H1 (cell line): ENCODE results near the gene ITGA5. TPM values are rescaled to one million over a fixed set of nuclear protein-coding genes. Genes with fewer than 3 reads are reported as not detected.

Experiments
- CTCF ChIA-PET: fragments of 300-600 bp; sonication (Branson Sonifier 250); formaldehyde crosslinking; loops from one replicate; lab custom pipeline; 2021; ENCODE audit not compliant: partially characterized antibody; lab: Charles Lee
- POLR2A ChIA-PET: fragments of 300-600 bp; sonication (Branson Sonifier 250); formaldehyde crosslinking; loops from one replicate; lab custom pipeline; 2021; ENCODE audit warnings: inconsistent platforms; ENCODE audit not compliant: partially characterized antibody; lab: Charles Lee
- DNase-seq, 2 experiments: peaks; one replicate each; pipeline versions ENCODE4 v3.0.0 to v3.0.0-alpha.2; 2010 to 2022; ENCODE audit warnings: low spot score in 2 of 2, low read depth in 1 of 2, mixed read lengths in 1 of 2
- FAIRE-seq: peaks from 2 replicates; lab custom pipeline; 2011; peaks lifted over from hg19 to GRCh38; lab: Jason Lieb, UNC
- H2AFZ ChIP-seq: 2 replicates; pipeline ENCODE4 v1.8.1; 2012; ENCODE audit warnings: low read length, inconsistent platforms
- H2AK5ac ChIP-seq: 2 replicates; pipeline ENCODE4 v1.6.1; 2013; ENCODE audit warnings: low read depth, low read length
- H2BK120ac ChIP-seq: replicated peaks from 2 replicates; pipeline ENCODE3; 2013; ENCODE audit warnings: low read depth, low read length, inconsistent platforms
- H2BK12ac ChIP-seq: 2 replicates; pipeline ENCODE4 v1.6.1; 2013; ENCODE audit warnings: low read depth, low read length
- H2BK15ac ChIP-seq: 2 replicates; pipeline ENCODE4 v1.6.1; 2013; ENCODE audit warnings: low read length
- H2BK20ac ChIP-seq: 2 replicates; pipeline ENCODE4 v1.6.1; 2013; ENCODE audit warnings: low read length
- H2BK5ac ChIP-seq: 2 replicates; pipeline ENCODE4 v1.6.1; 2013; ENCODE audit warnings: low read depth, low read length
- H3K14ac ChIP-seq: 2 replicates; pipeline ENCODE4 v1.6.1; 2013; ENCODE audit warnings: inconsistent platforms; ENCODE audit not compliant: insufficient read length
- H3K18ac ChIP-seq: 2 replicates; pipeline ENCODE4 v1.6.1; 2013; ENCODE audit warnings: low read length; ENCODE audit errors: extremely low read depth
- H3K23ac ChIP-seq: 2 replicates; pipeline ENCODE4 v1.6.1; 2013; ENCODE audit warnings: inconsistent platforms; ENCODE audit not compliant: insufficient read length
- H3K23me2 ChIP-seq: 2 replicates; pipeline ENCODE4 v1.6.1; 2013; ENCODE audit warnings: low read depth, low read length
- H3K27ac ChIP-seq: 2 replicates; pipeline ENCODE4 v1.6.1; 2011; ENCODE audit warnings: low read depth, low read length, inconsistent platforms
- H3K27me3 ChIP-seq, 4 experiments: replicated peaks in 1 of 4; 1 replicate in 1 of 4; 2 replicates in 3 of 4; pipeline versions ENCODE4 v1.6.1 to v1.8.1; 2011 to 2013; ENCODE audit warnings: low read length in 3 of 4, mild to moderate bottlenecking in 3 of 4, inconsistent platforms in 2 of 4, mixed read lengths in 2 of 4, moderate library complexity in 1 of 4; ENCODE audit not compliant: control insufficient read depth in 3 of 4, insufficient read depth in 3 of 4; ENCODE audit errors: extremely low read depth in 1 of 4
- H3K36me3 ChIP-seq, 4 experiments: 2 replicates each; pipeline versions ENCODE4 v1.6.1 to v1.8.1; 2011 to 2013; ENCODE audit warnings: mild to moderate bottlenecking in 4 of 4, low read length in 3 of 4, moderate library complexity in 2 of 4, control low read depth in 1 of 4, inconsistent platforms in 1 of 4; ENCODE audit not compliant: insufficient read depth in 4 of 4, control insufficient read depth in 2 of 4
- H3K4ac ChIP-seq: replicated peaks from 2 replicates; pipeline ENCODE3; 2013; ENCODE audit warnings: low read length, low read depth, mixed read lengths, inconsistent platforms; ENCODE audit not compliant: insufficient read length
- H3K4me1 ChIP-seq, 4 experiments: replicated peaks in 1 of 4; 1 replicate in 1 of 4; 2 replicates in 3 of 4; pipeline versions ENCODE4 v1.6.1 to v1.8.1; 2011 to 2013; ENCODE audit warnings: low read length in 3 of 4, inconsistent platforms in 2 of 4, mixed read lengths in 1 of 4; ENCODE audit not compliant: insufficient read depth in 4 of 4, control insufficient read depth in 3 of 4
- H3K4me2 ChIP-seq, 2 experiments: 2 replicates each; pipeline versions ENCODE4 v1.6.1 to v1.8.1; 2011 to 2013; ENCODE audit warnings: low read depth in 2 of 2, low read length in 2 of 2, control low read depth in 1 of 2, inconsistent platforms in 1 of 2, mild to moderate bottlenecking in 1 of 2; ENCODE audit not compliant: insufficient read depth in 1 of 2
- H3K4me3 ChIP-seq, 4 experiments: fragments of 200-600, 300-600 bp in 1 of 4; sonication (generic), shearing (Covaris generic), sonication (Bioruptor Twin) in 1 of 4; 2 replicates each; pipeline versions ENCODE4 v1.5.1 to v1.8.1; 2011 to 2016; ENCODE audit warnings: low read length in 4 of 4, low read depth in 3 of 4, control low read depth in 2 of 4, inconsistent platforms in 2 of 4, mild to moderate bottlenecking in 2 of 4, mixed read lengths in 1 of 4, moderate library complexity in 1 of 4; ENCODE audit not compliant: insufficient read depth in 2 of 4; ENCODE audit errors: extremely low read depth in 1 of 4
- H3K56ac ChIP-seq: replicated peaks from 2 replicates; pipeline ENCODE3; 2013; ENCODE audit warnings: low read depth, mild to moderate bottlenecking, mixed read lengths, low read length, inconsistent platforms; ENCODE audit not compliant: insufficient read length
- H3K79me1 ChIP-seq: 2 replicates; pipeline ENCODE4 v1.6.1; 2013; ENCODE audit warnings: low read depth, low read length, control low read depth
- H3K79me2 ChIP-seq, 2 experiments: 2 replicates each; pipeline versions ENCODE4 v1.6.1 to v1.8.1; 2012 to 2013; ENCODE audit warnings: low read length in 2 of 2, mild to moderate bottlenecking in 2 of 2, inconsistent platforms in 1 of 2; ENCODE audit not compliant: insufficient read depth in 2 of 2, control insufficient read depth in 1 of 2
- H3K9ac ChIP-seq, 4 experiments: replicated peaks in 1 of 4; 1 replicate in 1 of 4; 2 replicates in 3 of 4; pipeline versions ENCODE4 v1.6.1 to v1.8.1; 2011 to 2013; ENCODE audit warnings: low read depth in 3 of 4, low read length in 3 of 4, control low read depth in 2 of 4, mild to moderate bottlenecking in 2 of 4, moderate library complexity in 2 of 4, inconsistent platforms in 1 of 4; ENCODE audit errors: extremely low read depth in 1 of 4
- H3K9me3 ChIP-seq, 2 experiments: 2 replicates each; pipeline versions ENCODE4 v1.6.1 to v1.8.1; 2012 to 2013; ENCODE audit warnings: mild to moderate bottlenecking in 2 of 2, moderate library complexity in 2 of 2, control low read depth in 1 of 2, inconsistent platforms in 1 of 2, low read depth in 1 of 2, low read length in 1 of 2, mixed read lengths in 1 of 2; ENCODE audit not compliant: insufficient read depth in 2 of 2
- H4K20me1 ChIP-seq, 2 experiments: replicated peaks in 1 of 2; 2 replicates each; pipeline versions ENCODE3 to v1.8.1; 2011 to 2013; ENCODE audit warnings: inconsistent platforms in 2 of 2, low read length in 2 of 2, mild to moderate bottlenecking in 1 of 2; ENCODE audit not compliant: insufficient read depth in 2 of 2, control insufficient read depth in 1 of 2
- H4K5ac ChIP-seq: 2 replicates; pipeline ENCODE4 v1.6.1; 2013; ENCODE audit warnings: low read length, low read depth, mixed read lengths, inconsistent platforms; ENCODE audit not compliant: insufficient read length
- H4K8ac ChIP-seq: 2 replicates; pipeline ENCODE4 v1.8.0; 2013; ENCODE audit warnings: mild to moderate bottlenecking, moderate library complexity, low read length, inconsistent platforms; ENCODE audit not compliant: insufficient read depth; ENCODE audit errors: extremely low read depth
- H4K91ac ChIP-seq: replicated peaks from 2 replicates; pipeline ENCODE3; 2013; ENCODE audit warnings: low read length, mixed read lengths, inconsistent platforms; ENCODE audit not compliant: insufficient read length
- CHD1 ChIP-seq: IDR thresholded peaks from 2 replicates; pipeline ENCODE4 v1.6.1; 2012; ENCODE audit warnings: low read depth, low read length, improper control_type of control experiment
- FOSL1 ChIP-seq: IDR thresholded peaks from 2 replicates; pipeline ENCODE4 v1.6.1; 2011; ENCODE audit warnings: mild to moderate bottlenecking, low read depth, low read length, moderate library complexity; ENCODE audit not compliant: insufficient read depth
- GTF2F1 ChIP-seq: IDR thresholded peaks from 2 replicates; pipeline ENCODE4 v1.6.1; 2012; ENCODE audit warnings: low read depth, low read length, improper control_type of control experiment, borderline replicate concordance
- KDM4A ChIP-seq: IDR thresholded peaks from one replicate; pipeline ENCODE4 v1.7.1; 2012; ENCODE audit warnings: low read depth, mild to moderate bottlenecking, moderate library complexity, low read length, inconsistent platforms; ENCODE audit not compliant: severe bottlenecking
- PHF8 ChIP-seq: fragments of 200-600 bp; sonication (generic); conservative IDR thresholded peaks from 2 replicates; pipeline ENCODE4 v1.7.1; 2012; ENCODE audit warnings: low read depth, mild to moderate bottlenecking, inconsistent platforms, low read length, moderate library complexity
- RFX5 ChIP-seq: IDR thresholded peaks from 2 replicates; pipeline ENCODE4 v1.6.1; 2011; ENCODE audit warnings: low read depth, low read length, improper control_type of control experiment, borderline replicate concordance
- SP1 ChIP-seq: IDR thresholded peaks from 2 replicates; pipeline ENCODE4 v1.6.1; 2011; ENCODE audit warnings: low read depth, low read length
- WGBS, 2 experiments: shearing (Covaris generic) in 1 of 2; methylation state at CpG; one replicate each; pipeline versions ENCODE4 v1.1.6 to v1.1.7; 2013 to 2015; ENCODE audit warnings: low lambda C conversion rate in 2 of 2, mixed read lengths in 2 of 2, inconsistent platforms in 1 of 2, low coverage in 1 of 2, missing lambda C conversion rate in 1 of 2; ENCODE audit not compliant: insufficient replicate concordance in 2 of 2, insufficient coverage in 1 of 2, insufficient read length in 1 of 2; ENCODE audit errors: extremely low coverage in 1 of 2, missing lambda C conversion rate in 1 of 2; 5-methylcytosine and 5-hydroxymethylcytosine counted together
- polyA plus RNA-seq, 7 experiments: library from polyadenylated mRNA; depleted of rRNA in 3 of 7; stranded (reverse) in 5 of 7; unstranded in 2 of 7; fragments of >200 nt in 5 of 7; fragments of 200-250 nt in 2 of 7; gene quantifications; 1 replicate in 5 of 7; 2 replicates in 1 of 7; 4 replicates in 1 of 7; pipeline versions ENCODE4 v1.2.1 to v1.2.3, GENCODE V29; 2011 to 2013; ENCODE audit warnings: missing spikeins in 2 of 7, mixed read lengths in 2 of 7
- total RNA-seq: library from RNA; stranded (reverse); fragmentation: NEBNext Ultra II Directional; extraction: Animal tissue kit (Norgen Biotek cat#: 25700); gene quantifications from 2 replicates; pipeline ENCODE4 v1.2.1, GENCODE V29; 2021

The ITGA5 gene
- total and polyA plus RNA-seq, 2 of the 8 experiments (the other 6 are each of a cell fraction or from before 2014, with no cell fraction given): 11.6 to 19.4 TPM

GRCh38 chr12:54389607-54390175, 29.4 kb downstream of the ITGA5 start:
- Histone ChIP-seq H3K23ac (no peak overlapping the region), H3K27ac (no peak overlapping the region), H2BK12ac (peak overlapping the region; percentile 95; the same call in 1 of the 2 replicates), H3K4me1 (peaks cover 48 to 67% (median 57%) of the 10 kb centered on the region in 4 experiments), H3K36me3 (no peaks in the 10 kb centered on the region), H3K18ac (peak overlapping the region; percentile 52; the same call in 1 of the 2 replicates), H4K5ac (peak overlapping the region; percentile 10), H3K56ac (no peak overlapping the region), H2BK120ac (no peak overlapping the region), H3K23me2 (peaks cover 14% of the 10 kb centered on the region), H2AFZ (no peak overlapping the region), H3K4me3 (peak overlapping the region; percentile 57 to 96 (median 69); a peak in 5 of 8 replicates), H3K9ac (no peak overlapping the region), H3K79me2 (no peaks in the 10 kb centered on the region), H2BK20ac (0 out of 2 replicates have a peak overlapping the region, but pooled peaks have one; percentile 68), H3K79me1 (0 out of 2 replicates have a peak, but pooled peaks cover 3% of the 10 kb centered on the region), H3K14ac (no peak overlapping the region), H3K4me2 (peak overlapping the region; percentile 76 to 87), H3K9me3 (no peaks in the 10 kb centered on the region), H2AK5ac (peak overlapping the region; percentile 32), H3K27me3 (peaks cover 0 to 4% (median 0%) of the 10 kb centered on the region in 4 experiments; a peak in 2 of 7 replicates), H4K8ac (no peak overlapping the region), H4K20me1 (peaks cover 0 to 4% of the 10 kb centered on the region in 2 experiments), H4K91ac (peak overlapping the region; percentile 50), H3K4ac (no peak overlapping the region), H2BK5ac (peak overlapping the region; percentile 85), H2BK15ac (peak overlapping the region; percentile 88; the same call in 1 of the 2 replicates)
- 79% methylated on average over 5 of the region's 5 CpGs; no CpG with 5 or more reads in 1 of the 2 experiments for WGBS, 2 experiments
- CTCF ChIA-PET: interaction anchor here (1.0 to 5.5 kb wide), 4 partner anchors 9 to 43 kb away, joined by 3 to 110 read pairs (median 4); partner anchors contain the start of gene ZNF385A
- DNase-seq: no peak
- no peak for FAIRE-seq
- POLR2A ChIA-PET: interaction anchor here (0.9 to 1.4 kb wide), 4 partner anchors 33 to 109 kb away, joined by 3 to 4 read pairs (median 3); partner anchors contain the start of gene HNRNPA1
- no peak for TF ChIP-seq PHF8
- TF ChIP-seq KDM4A: no peak
- TF ChIP-seq RFX5: no peak
- TF ChIP-seq SP1: no peak
- TF ChIP-seq CHD1: no peak
- TF ChIP-seq FOSL1: no peak
- TF ChIP-seq GTF2F1: no peak
